ENCODE data around the gene GPRIN2.
"Not testable (repeated sequence)": the region's sequence is repeated elsewhere in the genome, so short reads cannot be mapped to it uniquely, and the experiment has no call there.

The GPRIN2 gene

GRCh38 chr10:46537309-46537708 lies 19.1 kb downstream of the GPRIN2 start:
- no peak for DNase-seq (ENCODE audit: low spot score)

- no peak for DNase-seq (ENCODE audit: low spot score)
Measured at GRCh38 chr10:46536781-46537180, 19.7 kb downstream of the GPRIN2 start.

GRCh38 chr10:46536171-46536570 lies 20.3 kb downstream of the GPRIN2 start:
- no peak for DNase-seq (ENCODE audit: low spot score)

GRCh38 chr10:46534828-46535524 lies 21.5 kb downstream of the GPRIN2 start:
- no peak for DNase-seq (ENCODE audit: low spot score)

GRCh38 chr10:46532256-46532655 lies 24.2 kb downstream of the GPRIN2 start:
- DNase-seq (ENCODE audit: low spot score) = not testable (repeated sequence)

- DNase-seq (ENCODE audit: low spot score) = no peak
Measured at GRCh38 chr10:46530249-46531186, 25.9 kb downstream of the GPRIN2 start.

- not testable (repeated sequence) for DNase-seq (ENCODE audit: low spot score)
Measured at GRCh38 chr10:46529742-46530141, 26.7 kb downstream of the GPRIN2 start.

GRCh38 chr10:46528675-46529615 lies 27.5 kb downstream of the GPRIN2 start:
- no peak for DNase-seq (ENCODE audit: low spot score)

- no peak for DNase-seq (ENCODE audit: low spot score)
Measured at GRCh38 chr10:46528171-46528671, 28.2 kb downstream of the GPRIN2 start.

- no peak for DNase-seq (ENCODE audit: low spot score)
Measured at GRCh38 chr10:46527241-46527811, 29.1 kb downstream of the GPRIN2 start.

- DNase-seq (ENCODE audit: low spot score) = no peak
Measured at GRCh38 chr10:46526682-46527038, 29.8 kb downstream of the GPRIN2 start.

GRCh38 chr10:46525824-46526681 lies 30.4 kb downstream of the GPRIN2 start:
- DNase-seq (ENCODE audit: low spot score) = no peak

- DNase-seq (ENCODE audit: low spot score) = peak; percentile 40
Measured at GRCh38 chr10:46525177-46525823, 31.2 kb downstream of the GPRIN2 start.

GRCh38 chr10:46524472-46525176 lies 31.8 kb downstream of the GPRIN2 start:
- no peak for DNase-seq (ENCODE audit: low spot score)

- no peak for DNase-seq (ENCODE audit: low spot score)
Measured at GRCh38 chr10:46523962-46524471, 32.4 kb downstream of the GPRIN2 start.

GRCh38 chr10:46523119-46523961 lies 33.1 kb downstream of the GPRIN2 start:
- DNase-seq (ENCODE audit: low spot score) = no peak

- DNase-seq (ENCODE audit: low spot score) = no peak
Measured at GRCh38 chr10:46522295-46523118, 34.0 kb downstream of the GPRIN2 start.

Data from SK-N-DZ (cell line).